Ishikawa (cell line): ENCODE data around the gene BCAP31.

Experiments used
- CEBPB ChIP-seq: IDR thresholded peaks from 2 replicates; pipeline ENCODE4 v1.6.1; 2012
- CREB1 ChIP-seq: IDR thresholded peaks from 2 replicates; pipeline ENCODE4 v1.6.1; 2012; ENCODE audit warnings: low read depth
- EGR1 ChIP-seq: IDR thresholded peaks from 2 replicates; pipeline ENCODE4 v1.6.1; 2012
- EP300 ChIP-seq: IDR thresholded peaks from 2 replicates; pipeline ENCODE4 v1.6.1; 2012; ENCODE audit warnings: borderline replicate concordance
- FOXM1 ChIP-seq: IDR thresholded peaks from 2 replicates; pipeline ENCODE4 v1.6.1; 2012; ENCODE audit warnings: low read depth, borderline replicate concordance
- NFIC ChIP-seq: IDR thresholded peaks from 2 replicates; pipeline ENCODE4 v1.6.1; 2012
- RAD21 ChIP-seq: IDR thresholded peaks from 2 replicates; pipeline ENCODE4 v1.6.1; 2012; ENCODE audit warnings: low read depth
- TAF1 ChIP-seq: IDR thresholded peaks from 2 replicates; pipeline ENCODE4 v1.6.1; 2012; ENCODE audit warnings: low read depth, mild to moderate bottlenecking
- TCF12 ChIP-seq: IDR thresholded peaks from 2 replicates; pipeline ENCODE4 v1.6.1; 2012; ENCODE audit warnings: low read depth
- TEAD4 ChIP-seq: IDR thresholded peaks from 2 replicates; pipeline ENCODE4 v1.6.1; 2012
- YY1 ChIP-seq: IDR thresholded peaks from 2 replicates; pipeline ENCODE4 v1.6.1; 2012; ENCODE audit warnings: low read depth
- ZBTB7A ChIP-seq: IDR thresholded peaks from 2 replicates; pipeline ENCODE4 v1.6.1; 2012; ENCODE audit warnings: low read depth
- TF ChIP-seq, protein P1 (sequence below): IDR thresholded peaks from 2 replicates; pipeline ENCODE4 v1.6.1; 2012
- TF ChIP-seq, protein P2 (sequence below): IDR thresholded peaks from 2 replicates; pipeline ENCODE4 v1.6.1; 2012; ENCODE audit warnings: low read depth, mild to moderate bottlenecking
- TF ChIP-seq, protein P3 (sequence below): IDR thresholded peaks from 2 replicates; pipeline ENCODE4 v1.6.1; 2012

The BCAP31 gene

DNA sequence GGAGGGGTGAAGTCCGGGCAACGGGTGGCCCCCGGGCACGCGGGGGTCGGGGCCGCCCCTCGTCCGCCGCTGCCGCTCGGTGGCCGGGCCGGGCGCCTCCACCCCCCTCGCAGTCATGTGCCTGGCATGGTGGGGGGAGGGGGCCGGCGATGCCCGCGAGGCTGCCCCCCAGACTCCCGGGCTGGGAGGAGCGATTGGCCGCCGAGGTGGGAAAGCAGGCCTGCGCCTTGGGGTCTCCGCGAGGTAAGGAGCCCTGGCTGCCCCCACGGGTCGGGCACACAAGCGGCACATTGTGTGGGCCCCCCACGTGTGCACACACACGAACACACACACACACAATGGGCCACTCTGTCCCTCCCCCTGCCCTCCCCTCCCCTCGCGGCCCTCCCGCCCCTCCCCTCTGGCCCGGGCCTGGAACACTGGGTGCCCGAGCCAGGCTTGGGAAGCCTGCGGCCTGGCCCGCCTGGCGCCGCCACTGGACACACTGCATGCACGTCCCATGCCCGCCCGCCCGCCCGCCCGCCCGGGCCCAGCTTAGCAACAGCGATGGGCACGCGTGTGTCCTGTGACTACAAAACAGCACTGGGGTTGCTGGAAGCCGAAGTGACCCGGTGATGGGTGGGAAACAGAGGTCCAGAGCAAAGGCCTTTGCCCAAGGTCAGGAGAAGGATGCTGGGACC is 35.1 kb downstream of the BCAP31 start:
- no peak for TF ChIP-seq TCF12
- TF ChIP-seq YY1: no peak
- no peak for TF ChIP-seq TAF1
- no peak for TF ChIP-seq RAD21
- TF ChIP-seq EGR1: no peak
- no peak for TF ChIP-seq CEBPB
- no peak for TF ChIP-seq CREB1
- no peak for TF ChIP-seq EP300
- TF ChIP-seq NFIC: no peak
- TF ChIP-seq ZBTB7A: no peak
- TF ChIP-seq, protein P1, sequence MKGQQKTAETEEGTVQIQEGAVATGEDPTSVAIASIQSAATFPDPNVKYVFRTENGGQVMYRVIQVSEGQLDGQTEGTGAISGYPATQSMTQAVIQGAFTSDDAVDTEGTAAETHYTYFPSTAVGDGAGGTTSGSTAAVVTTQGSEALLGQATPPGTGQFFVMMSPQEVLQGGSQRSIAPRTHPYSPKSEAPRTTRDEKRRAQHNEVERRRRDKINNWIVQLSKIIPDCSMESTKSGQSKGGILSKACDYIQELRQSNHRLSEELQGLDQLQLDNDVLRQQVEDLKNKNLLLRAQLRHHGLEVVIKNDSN: no peak
- TF ChIP-seq, protein P2, sequence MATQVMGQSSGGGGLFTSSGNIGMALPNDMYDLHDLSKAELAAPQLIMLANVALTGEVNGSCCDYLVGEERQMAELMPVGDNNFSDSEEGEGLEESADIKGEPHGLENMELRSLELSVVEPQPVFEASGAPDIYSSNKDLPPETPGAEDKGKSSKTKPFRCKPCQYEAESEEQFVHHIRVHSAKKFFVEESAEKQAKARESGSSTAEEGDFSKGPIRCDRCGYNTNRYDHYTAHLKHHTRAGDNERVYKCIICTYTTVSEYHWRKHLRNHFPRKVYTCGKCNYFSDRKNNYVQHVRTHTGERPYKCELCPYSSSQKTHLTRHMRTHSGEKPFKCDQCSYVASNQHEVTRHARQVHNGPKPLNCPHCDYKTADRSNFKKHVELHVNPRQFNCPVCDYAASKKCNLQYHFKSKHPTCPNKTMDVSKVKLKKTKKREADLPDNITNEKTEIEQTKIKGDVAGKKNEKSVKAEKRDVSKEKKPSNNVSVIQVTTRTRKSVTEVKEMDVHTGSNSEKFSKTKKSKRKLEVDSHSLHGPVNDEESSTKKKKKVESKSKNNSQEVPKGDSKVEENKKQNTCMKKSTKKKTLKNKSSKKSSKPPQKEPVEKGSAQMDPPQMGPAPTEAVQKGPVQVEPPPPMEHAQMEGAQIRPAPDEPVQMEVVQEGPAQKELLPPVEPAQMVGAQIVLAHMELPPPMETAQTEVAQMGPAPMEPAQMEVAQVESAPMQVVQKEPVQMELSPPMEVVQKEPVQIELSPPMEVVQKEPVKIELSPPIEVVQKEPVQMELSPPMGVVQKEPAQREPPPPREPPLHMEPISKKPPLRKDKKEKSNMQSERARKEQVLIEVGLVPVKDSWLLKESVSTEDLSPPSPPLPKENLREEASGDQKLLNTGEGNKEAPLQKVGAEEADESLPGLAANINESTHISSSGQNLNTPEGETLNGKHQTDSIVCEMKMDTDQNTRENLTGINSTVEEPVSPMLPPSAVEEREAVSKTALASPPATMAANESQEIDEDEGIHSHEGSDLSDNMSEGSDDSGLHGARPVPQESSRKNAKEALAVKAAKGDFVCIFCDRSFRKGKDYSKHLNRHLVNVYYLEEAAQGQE: no peak
- no peak for TF ChIP-seq TEAD4
- TF ChIP-seq FOXM1: no peak
- TF ChIP-seq, protein P3, sequence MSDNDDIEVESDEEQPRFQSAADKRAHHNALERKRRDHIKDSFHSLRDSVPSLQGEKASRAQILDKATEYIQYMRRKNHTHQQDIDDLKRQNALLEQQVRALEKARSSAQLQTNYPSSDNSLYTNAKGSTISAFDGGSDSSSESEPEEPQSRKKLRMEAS: no peak

DNA sequence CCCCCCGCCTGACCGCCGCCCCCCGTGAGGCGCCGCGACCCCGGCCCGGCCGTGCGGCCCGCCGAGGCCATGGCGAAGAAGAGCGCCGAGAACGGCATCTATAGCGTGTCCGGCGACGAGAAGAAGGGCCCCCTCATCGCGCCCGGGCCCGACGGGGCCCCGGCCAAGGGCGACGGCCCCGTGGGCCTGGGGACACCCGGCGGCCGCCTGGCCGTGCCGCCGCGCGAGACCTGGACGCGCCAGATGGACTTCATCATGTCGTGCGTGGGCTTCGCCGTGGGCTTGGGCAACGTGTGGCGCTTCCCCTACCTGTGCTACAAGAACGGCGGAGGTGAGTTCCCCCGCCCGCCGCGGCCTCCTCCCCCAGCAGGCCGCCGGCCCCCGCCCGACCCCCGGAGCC is 35.7 kb downstream of the BCAP31 start:
- no peak for TF ChIP-seq EP300
- TF ChIP-seq EGR1: no peak
- TF ChIP-seq TAF1: no peak
- TF ChIP-seq TCF12: no peak
- TF ChIP-seq ZBTB7A: no peak
- TF ChIP-seq, protein P2: no peak
- TF ChIP-seq YY1: no peak
- no peak for TF ChIP-seq CEBPB
- TF ChIP-seq, protein P1: no peak
- TF ChIP-seq, protein P3: no peak
- TF ChIP-seq RAD21: no peak
- TF ChIP-seq NFIC: no peak
- no peak for TF ChIP-seq TEAD4

DNA sequence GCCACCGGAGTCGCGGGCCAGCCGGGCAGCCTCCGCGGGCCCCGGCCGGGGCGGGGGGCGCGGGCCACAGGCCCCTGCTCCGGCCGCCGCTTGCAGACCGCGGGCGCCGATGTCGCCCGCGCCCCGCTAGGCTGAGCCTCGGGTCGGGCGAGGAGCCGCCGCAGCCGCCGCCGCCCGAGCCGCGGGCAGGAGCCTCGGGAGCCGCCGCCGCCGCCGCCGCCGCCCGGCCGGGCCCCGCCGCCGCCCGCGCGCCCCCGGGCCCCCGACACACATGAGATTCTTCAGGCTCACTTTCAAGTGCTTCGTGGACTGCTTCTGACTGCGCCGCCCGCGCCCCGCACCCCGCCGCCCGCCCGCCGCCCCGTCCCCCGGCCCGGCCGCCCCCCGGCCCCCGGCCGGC is 36.1 kb downstream of the BCAP31 start:
- TF ChIP-seq, protein P2: no peak
- TF ChIP-seq CREB1: no peak
- TF ChIP-seq TEAD4: no peak
- TF ChIP-seq RAD21: no peak
- TF ChIP-seq, protein P1: no peak
- no peak for TF ChIP-seq FOXM1
- no peak for TF ChIP-seq EP300
- TF ChIP-seq ZBTB7A: no peak
- TF ChIP-seq NFIC: no peak
- no peak for TF ChIP-seq YY1
- TF ChIP-seq, protein P3: no peak
- no peak for TF ChIP-seq TCF12
- TF ChIP-seq EGR1: no peak
- no peak for TF ChIP-seq CEBPB
